H9 (cell line): ENCODE measurements around the gene KLK3. TPM values are rescaled to one million over a fixed set of nuclear protein-coding genes. Genes with fewer than 3 reads are reported as not detected.

Experiments
- DNase-seq: peaks from one replicate; pipeline ENCODE4 v3.0.0-alpha.2; 2017
- H2AFZ ChIP-seq: one replicate; pipeline ENCODE4 v1.6.1; 2013; ENCODE audit warnings: mild to moderate bottlenecking, low read length, control low read depth, moderate library complexity
- H2AK5ac ChIP-seq: 2 replicates; pipeline ENCODE4 v1.6.1; 2013; ENCODE audit warnings: low read length, control low read depth, mixed read lengths; ENCODE audit not compliant: insufficient read length
- H2BK120ac ChIP-seq: one replicate; pipeline ENCODE4 v1.6.1; 2013; ENCODE audit warnings: low read depth, mild to moderate bottlenecking, low read length, control low read depth, inconsistent platforms; ENCODE audit not compliant: poor library complexity, severe bottlenecking
- H2BK12ac ChIP-seq: 2 replicates; pipeline ENCODE4 v1.6.1; 2013; ENCODE audit warnings: low read length, control low read depth, mixed read lengths, low read depth; ENCODE audit not compliant: insufficient read length
- H2BK15ac ChIP-seq: 2 replicates; pipeline ENCODE4 v1.6.1; 2013; ENCODE audit warnings: low read depth, low read length, control low read depth
- H2BK20ac ChIP-seq: one replicate; pipeline ENCODE4 v1.6.1; 2013; ENCODE audit warnings: low read depth, mild to moderate bottlenecking, low read length, control low read depth, inconsistent platforms; ENCODE audit not compliant: poor library complexity, severe bottlenecking
- H2BK5ac ChIP-seq: 2 replicates; pipeline ENCODE4 v1.6.1; 2013; ENCODE audit warnings: low read length, control low read depth, mixed read lengths; ENCODE audit not compliant: insufficient read length
- H3K14ac ChIP-seq: 2 replicates; pipeline ENCODE4 v1.6.1; 2013; ENCODE audit warnings: low read length, control low read depth; ENCODE audit not compliant: insufficient read depth
- H3K18ac ChIP-seq: 2 replicates; pipeline ENCODE4 v1.6.1; 2013; ENCODE audit warnings: low read depth, mild to moderate bottlenecking, mixed read lengths, low read length, control low read depth; ENCODE audit not compliant: insufficient read length
- H3K23ac ChIP-seq: 2 replicates; pipeline ENCODE4 v1.6.1; 2013; ENCODE audit warnings: low read length, control low read depth, mixed read lengths, low read depth; ENCODE audit not compliant: insufficient read length
- H3K23me2 ChIP-seq: 2 replicates; pipeline ENCODE4 v1.6.1; 2013; ENCODE audit warnings: low read depth, mild to moderate bottlenecking, mixed read lengths, low read length, control low read depth; ENCODE audit not compliant: insufficient read length, poor library complexity, severe bottlenecking
- H3K27ac ChIP-seq: 2 replicates; pipeline ENCODE4 v1.5.1; 2013; ENCODE audit warnings: low read length, control low read depth, mixed read lengths, low read depth; ENCODE audit not compliant: insufficient read length
- H3K27me3 ChIP-seq: 2 replicates; pipeline ENCODE4 v1.6.1; 2013; ENCODE audit warnings: low read length, control low read depth, inconsistent platforms; ENCODE audit not compliant: insufficient read depth
- H3K4ac ChIP-seq: 2 replicates; pipeline ENCODE4 v1.6.1; 2013; ENCODE audit warnings: low read depth, mild to moderate bottlenecking, control low read depth, inconsistent platforms, low read length, moderate library complexity
- H3K4me1 ChIP-seq: 2 replicates; pipeline ENCODE4 v1.6.1; 2013; ENCODE audit warnings: low read length, control low read depth, inconsistent platforms; ENCODE audit not compliant: insufficient read depth
- H3K4me2 ChIP-seq: 2 replicates; pipeline ENCODE4 v1.6.1; 2013; ENCODE audit warnings: low read length, control low read depth, mixed read lengths; ENCODE audit not compliant: insufficient read length, insufficient read depth
- H3K56ac ChIP-seq: 2 replicates; pipeline ENCODE4 v1.6.1; 2013; ENCODE audit warnings: low read depth, mild to moderate bottlenecking, mixed read lengths, low read length, control low read depth; ENCODE audit not compliant: insufficient read length
- H3K79me1 ChIP-seq: 2 replicates; pipeline ENCODE4 v1.6.1; 2013; ENCODE audit warnings: low read depth, mild to moderate bottlenecking, moderate library complexity, low read length, control low read depth, inconsistent platforms; ENCODE audit not compliant: insufficient read depth, poor library complexity, severe bottlenecking
- H3K79me2 ChIP-seq: 2 replicates; pipeline ENCODE4 v1.6.1; 2013; ENCODE audit warnings: low read length, control low read depth, inconsistent platforms; ENCODE audit not compliant: insufficient read depth
- H3K9ac ChIP-seq: 2 replicates; pipeline ENCODE4 v1.6.1; 2013; ENCODE audit warnings: low read length, control low read depth, mixed read lengths; ENCODE audit not compliant: insufficient read length; ENCODE audit errors: extremely low read depth
- H3K9me3 ChIP-seq: one replicate; pipeline ENCODE4 v1.6.1; 2013; ENCODE audit warnings: low read depth, low read length, inconsistent platforms; ENCODE audit not compliant: control insufficient read depth
- H3T11ph ChIP-seq: one replicate; pipeline ENCODE4 v1.6.1; 2013; ENCODE audit warnings: mild to moderate bottlenecking, low read length, control low read depth, inconsistent platforms
- H4K20me1 ChIP-seq: one replicate; pipeline ENCODE4 v1.6.1; 2013; ENCODE audit not compliant: control insufficient read depth, insufficient read length, insufficient read depth
- H4K5ac ChIP-seq: 2 replicates; pipeline ENCODE4 v1.6.1; 2013; ENCODE audit warnings: low read depth, mild to moderate bottlenecking, mixed read lengths, low read length, control low read depth; ENCODE audit not compliant: insufficient read length
- H4K8ac ChIP-seq: replicated peaks from 2 replicates; pipeline ENCODE4 v1.6.1; 2013; ENCODE audit warnings: low read length, control low read depth, mixed read lengths, low read depth; ENCODE audit not compliant: insufficient read length
- H4K91ac ChIP-seq: 2 replicates; pipeline ENCODE4 v1.6.1; 2013; ENCODE audit warnings: low read depth, mild to moderate bottlenecking, moderate library complexity, mixed read lengths, low read length, control low read depth; ENCODE audit not compliant: insufficient read length
- H3K27ac Mint-ChIP-seq, 3 experiments: 2 replicates in 2 of 3; 3 replicates in 1 of 3; pipeline ENCODE4 v1.8.0; 2020 to 2021; ENCODE audit warnings: mixed read lengths in 3 of 3, mild to moderate bottlenecking in 1 of 3, moderate library complexity in 1 of 3
- H3K27me3 Mint-ChIP-seq: 2 replicates; pipeline ENCODE4 v1.8.0; 2021; ENCODE audit warnings: low read depth, mild to moderate bottlenecking, moderate library complexity, mixed read lengths
- H3K36me3 Mint-ChIP-seq, 3 experiments: 2 replicates in 2 of 3; 3 replicates in 1 of 3; pipeline ENCODE4 v1.8.0; 2020 to 2021; ENCODE audit warnings: low read depth in 3 of 3, mixed read lengths in 3 of 3; ENCODE audit not compliant: insufficient read depth in 1 of 3
- H3K4me1 Mint-ChIP-seq, 2 experiments: 2 replicates each; pipeline ENCODE4 v1.8.0; 2020; ENCODE audit warnings: mixed read lengths in 2 of 2
- H3K4me3 Mint-ChIP-seq, 2 experiments: 2 replicates in 1 of 2; 3 replicates in 1 of 2; pipeline ENCODE4 v1.8.0; 2020 to 2021; ENCODE audit warnings: mild to moderate bottlenecking in 2 of 2, mixed read lengths in 2 of 2, moderate library complexity in 1 of 2
- H3K9me3 Mint-ChIP-seq, 2 experiments: 2 replicates in 1 of 2; 3 replicates in 1 of 2; pipeline ENCODE4 v1.8.0; 2020; ENCODE audit warnings: mild to moderate bottlenecking in 2 of 2, mixed read lengths in 2 of 2, moderate library complexity in 1 of 2
- WGBS: extraction: QIAGEN DNeasy Blood & Tissue Kit; methylation state at CpG from one replicate; pipeline ENCODE4 v1.1.7; 2013; ENCODE audit warnings: missing lambda C conversion rate, low lambda C conversion rate, mixed read lengths; ENCODE audit not compliant: insufficient read length; ENCODE audit errors: extremely low coverage; 5-methylcytosine and 5-hydroxymethylcytosine counted together
- total RNA-seq: library from RNA; stranded (reverse); gene quantifications from 2 replicates; pipeline ENCODE4 v1.2.1, GENCODE V29; 2021
- TF ChIP-seq, protein P1 (sequence below): fragments of 200-600 bp; sonication (generic); conservative IDR thresholded peaks from 3 replicates; pipeline ENCODE4 v1.8.0; 2021; ENCODE audit warnings: antibody characterized with exemption, mild to moderate bottlenecking

KLK3 gene
- total RNA-seq, 1 experiment from 2014 or later, result not detected

DNA sequence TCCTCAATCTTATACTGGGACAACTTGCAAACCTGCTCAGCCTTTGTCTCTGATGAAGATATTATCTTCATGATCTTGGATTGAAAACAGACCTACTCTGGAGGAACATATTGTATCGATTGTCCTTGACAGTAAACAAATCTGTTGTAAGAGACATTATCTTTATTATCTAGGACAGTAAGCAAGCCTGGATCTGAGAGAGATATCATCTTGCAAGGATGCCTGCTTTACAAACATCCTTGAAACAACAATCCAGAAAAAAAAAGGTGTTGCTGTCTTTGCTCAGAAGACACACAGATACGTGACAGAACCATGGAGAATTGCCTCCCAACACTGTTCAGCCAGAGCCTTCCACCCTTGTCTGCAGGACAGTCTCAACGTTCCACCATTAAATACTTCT, 4.0 kb upstream of the KLK3 start:
- no CpG with 5 or more reads among the region's 3 CpGs for WGBS
- peaks cover 72% of the 10 kb centered on the region for H3K27me3 Mint-ChIP-seq

More for the DNA sequence above, 4.0 kb upstream of the KLK3 start:
- H3K56ac ChIP-seq, result no peak overlapping the region
- no peaks in the 10 kb centered on the region for H3K79me1 ChIP-seq
- no peak overlapping the region for H2AFZ ChIP-seq
- no peak overlapping the region for H3K27ac ChIP-seq
- H2AK5ac ChIP-seq, result no peak overlapping the region
- TF ChIP-seq, protein P1, sequence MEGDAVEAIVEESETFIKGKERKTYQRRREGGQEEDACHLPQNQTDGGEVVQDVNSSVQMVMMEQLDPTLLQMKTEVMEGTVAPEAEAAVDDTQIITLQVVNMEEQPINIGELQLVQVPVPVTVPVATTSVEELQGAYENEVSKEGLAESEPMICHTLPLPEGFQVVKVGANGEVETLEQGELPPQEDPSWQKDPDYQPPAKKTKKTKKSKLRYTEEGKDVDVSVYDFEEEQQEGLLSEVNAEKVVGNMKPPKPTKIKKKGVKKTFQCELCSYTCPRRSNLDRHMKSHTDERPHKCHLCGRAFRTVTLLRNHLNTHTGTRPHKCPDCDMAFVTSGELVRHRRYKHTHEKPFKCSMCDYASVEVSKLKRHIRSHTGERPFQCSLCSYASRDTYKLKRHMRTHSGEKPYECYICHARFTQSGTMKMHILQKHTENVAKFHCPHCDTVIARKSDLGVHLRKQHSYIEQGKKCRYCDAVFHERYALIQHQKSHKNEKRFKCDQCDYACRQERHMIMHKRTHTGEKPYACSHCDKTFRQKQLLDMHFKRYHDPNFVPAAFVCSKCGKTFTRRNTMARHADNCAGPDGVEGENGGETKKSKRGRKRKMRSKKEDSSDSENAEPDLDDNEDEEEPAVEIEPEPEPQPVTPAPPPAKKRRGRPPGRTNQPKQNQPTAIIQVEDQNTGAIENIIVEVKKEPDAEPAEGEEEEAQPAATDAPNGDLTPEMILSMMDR, result no peak
- Mint-ChIP-seq H3K9me3 (no peaks in the 10 kb centered on the region), H3K4me1 (no peaks in the 10 kb centered on the region), H3K36me3 (no peaks in the 10 kb centered on the region), H3K27ac (no peak overlapping the region), H3K4me3 (no peak overlapping the region)
- H2BK15ac ChIP-seq, result no peak overlapping the region
- no peaks in the 10 kb centered on the region for H3K79me2 ChIP-seq
- no peak overlapping the region for H4K91ac ChIP-seq
- H2BK5ac ChIP-seq, result no peak overlapping the region
- no peak overlapping the region for H3K4me2 ChIP-seq
- no peak overlapping the region for H3K23ac ChIP-seq
- no peak overlapping the region for H2BK20ac ChIP-seq
- no peak overlapping the region for H4K8ac ChIP-seq
- DNase-seq, result no peak
- no peak overlapping the region for H4K5ac ChIP-seq
- no peaks in the 10 kb centered on the region for H3K27me3 ChIP-seq
- H3K4ac ChIP-seq, result no peak overlapping the region
- no peaks in the 10 kb centered on the region for H3K4me1 ChIP-seq
- H3K9me3 ChIP-seq, result no peaks in the 10 kb centered on the region
- no peak overlapping the region for H3T11ph ChIP-seq
- no peak overlapping the region for H2BK120ac ChIP-seq
- H3K18ac ChIP-seq, result no peak overlapping the region
- no peak overlapping the region; the same call in 1 of the 2 replicates for H3K14ac ChIP-seq
- no peaks in the 10 kb centered on the region for H3K23me2 ChIP-seq
- no peak overlapping the region for H3K9ac ChIP-seq
- no peaks in the 10 kb centered on the region for H4K20me1 ChIP-seq
- no peak overlapping the region for H2BK12ac ChIP-seq
